Measurements from ENCODE around the gene IFNA21.
"Not testable (repeated sequence)": the region's sequence is repeated elsewhere in the genome, so short reads cannot be mapped to it uniquely, and the experiment has no call there.

The IFNA21 gene

DNA sequence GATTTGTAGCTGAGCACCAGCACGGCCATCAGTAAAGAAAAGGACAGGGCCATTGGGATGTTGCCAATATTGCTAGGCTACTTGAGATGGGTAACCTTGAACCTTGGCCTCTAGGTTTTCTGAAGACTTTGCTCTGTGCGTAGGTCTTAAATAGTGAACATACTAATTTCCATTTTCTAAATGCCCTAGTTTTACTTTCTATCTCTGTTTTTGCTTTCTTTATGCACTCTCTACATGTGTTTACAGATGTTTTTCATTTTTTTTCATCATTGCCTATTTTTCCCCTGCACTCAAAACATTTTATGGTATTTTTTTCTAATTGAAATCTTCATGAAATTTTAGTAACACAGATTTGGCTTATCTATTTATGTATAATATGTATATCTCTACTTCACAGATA lies at the start of gene IFNA21:
TSS of gene IFNA21 (minus strand) at position 101 of the 400 bp plus-strand sequence. CDS start at position 53, 48 bp downstream.
- not testable (repeated sequence) for DNase-seq

DNA sequence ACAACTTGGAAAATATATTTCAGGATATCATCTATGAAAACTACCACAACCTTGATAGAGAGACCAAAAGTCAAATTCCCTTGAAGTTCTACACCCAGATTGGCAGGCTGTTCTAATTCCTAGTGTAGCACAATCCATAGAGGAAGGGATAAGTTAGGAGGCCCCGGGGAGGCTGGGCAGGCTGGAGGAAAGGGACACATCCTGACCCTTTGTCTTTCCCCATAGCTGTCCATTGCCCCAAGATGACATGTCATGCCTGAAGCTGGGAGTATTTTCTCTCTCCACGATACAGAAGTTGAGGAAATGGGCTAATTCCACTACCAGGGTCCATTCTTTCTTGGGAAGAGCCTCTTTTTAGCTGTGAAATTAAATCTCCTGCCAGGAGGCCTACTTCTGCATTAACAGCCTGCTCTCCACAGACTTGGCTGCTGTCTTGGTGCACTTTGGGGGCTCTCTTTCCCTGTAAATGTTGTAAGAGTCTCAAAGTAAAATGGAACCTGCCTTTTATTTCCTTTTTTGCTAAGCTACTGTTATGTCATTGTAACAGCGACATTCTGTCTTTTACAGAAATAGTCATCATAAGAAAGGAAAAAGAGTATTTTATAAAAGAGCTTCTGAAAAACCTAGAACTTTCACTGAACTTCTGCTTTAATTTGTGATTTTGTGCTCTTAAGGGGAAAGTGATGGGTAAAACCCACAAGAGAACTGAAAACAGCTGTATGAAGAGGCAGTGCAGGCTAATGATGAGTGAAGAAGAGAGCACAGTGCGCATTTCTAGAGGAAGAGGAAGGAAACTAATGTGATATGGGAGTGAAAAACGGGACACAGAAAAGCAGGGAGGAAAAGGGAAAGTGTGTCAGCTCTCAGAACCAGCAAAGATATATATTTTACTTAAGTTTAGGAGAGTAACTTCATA lies 47.2 kb upstream of the IFNA21 start:
- not testable (repeated sequence) for DNase-seq

DNA sequence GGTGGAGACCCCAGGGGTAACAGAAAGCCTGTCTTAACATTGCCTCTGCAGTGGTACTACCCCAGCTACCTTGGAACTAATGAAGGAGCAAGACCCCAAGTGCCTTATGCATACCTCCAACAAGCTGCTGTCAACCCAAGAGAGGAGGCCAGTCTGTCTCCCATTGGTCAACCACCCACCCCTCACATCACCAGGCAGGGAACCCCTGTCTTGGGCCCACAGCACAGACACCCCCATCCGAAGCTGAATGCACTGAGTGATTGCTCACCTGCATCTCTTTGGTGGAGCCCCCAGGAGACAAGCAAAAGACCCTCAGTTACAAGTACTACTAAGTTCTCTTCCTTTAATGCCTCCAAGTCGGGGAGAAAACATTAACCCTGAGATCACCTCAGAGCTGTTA lies 45.7 kb upstream of the IFNA21 start:
- DNase-seq = not testable (repeated sequence)

GRCh38 chr9:21210782-21211181 lies 44.3 kb upstream of the IFNA21 start:
- DNase-seq = not testable (repeated sequence)

DNA sequence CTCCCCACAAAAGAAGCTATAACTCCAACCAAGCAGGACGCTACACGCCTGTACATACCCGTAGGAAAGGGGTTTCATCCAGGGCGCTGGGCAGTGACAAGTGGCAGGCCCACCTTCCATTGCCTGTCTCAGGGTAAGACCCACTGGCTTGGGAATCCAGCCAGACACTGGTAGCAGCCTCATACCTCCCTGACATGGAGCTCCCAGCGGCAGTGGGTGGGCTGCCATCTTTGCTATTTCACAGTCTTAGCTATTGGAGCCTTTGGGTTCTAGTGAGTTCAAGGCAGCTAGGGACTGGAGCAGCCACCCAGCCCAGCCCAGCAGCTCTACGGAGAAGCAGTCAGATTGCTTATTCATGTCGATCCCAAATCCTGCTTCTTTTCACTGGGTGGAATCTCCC lies 43.9 kb upstream of the IFNA21 start:
- no peak for DNase-seq

- not testable (repeated sequence) for DNase-seq
These were observed 40.6 kb upstream of the IFNA21 start, which contains the start of gene IFNA10 for GRCh38 chr9:21207043-21207442. TSS of gene IFNA10 (minus strand) at chr9:21207143. CDS start at chr9:21207097, 46 bp downstream.

GRCh38 chr9:21205204-21205603 lies 38.7 kb upstream of the IFNA21 start:
- no peak for DNase-seq

DNA sequence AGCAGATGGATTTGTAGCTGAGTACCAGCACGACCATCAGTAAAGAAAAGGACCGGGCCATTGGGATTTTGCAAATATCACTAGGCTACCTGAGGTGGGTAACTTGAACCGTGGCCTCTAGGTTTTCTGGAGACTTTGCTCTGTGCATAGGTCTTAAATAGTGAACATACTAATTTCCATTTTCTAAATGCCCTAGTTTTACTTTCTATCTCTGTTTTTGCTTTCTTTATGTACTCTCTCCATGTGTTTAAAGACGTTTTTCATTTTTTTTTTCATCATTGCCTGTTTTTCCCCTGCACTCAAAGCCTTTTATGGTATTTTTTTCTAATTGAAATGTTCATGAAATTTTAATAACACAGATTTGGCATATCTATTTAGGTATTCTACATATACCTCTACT lies 35.6 kb upstream of the IFNA21 start, which contains the start of gene IFNA7:
TSS of gene IFNA7 (minus strand) at position 101 of the 400 bp plus-strand sequence. CDS start at position 61, 40 bp downstream.
- not testable (repeated sequence) for DNase-seq

DNA sequence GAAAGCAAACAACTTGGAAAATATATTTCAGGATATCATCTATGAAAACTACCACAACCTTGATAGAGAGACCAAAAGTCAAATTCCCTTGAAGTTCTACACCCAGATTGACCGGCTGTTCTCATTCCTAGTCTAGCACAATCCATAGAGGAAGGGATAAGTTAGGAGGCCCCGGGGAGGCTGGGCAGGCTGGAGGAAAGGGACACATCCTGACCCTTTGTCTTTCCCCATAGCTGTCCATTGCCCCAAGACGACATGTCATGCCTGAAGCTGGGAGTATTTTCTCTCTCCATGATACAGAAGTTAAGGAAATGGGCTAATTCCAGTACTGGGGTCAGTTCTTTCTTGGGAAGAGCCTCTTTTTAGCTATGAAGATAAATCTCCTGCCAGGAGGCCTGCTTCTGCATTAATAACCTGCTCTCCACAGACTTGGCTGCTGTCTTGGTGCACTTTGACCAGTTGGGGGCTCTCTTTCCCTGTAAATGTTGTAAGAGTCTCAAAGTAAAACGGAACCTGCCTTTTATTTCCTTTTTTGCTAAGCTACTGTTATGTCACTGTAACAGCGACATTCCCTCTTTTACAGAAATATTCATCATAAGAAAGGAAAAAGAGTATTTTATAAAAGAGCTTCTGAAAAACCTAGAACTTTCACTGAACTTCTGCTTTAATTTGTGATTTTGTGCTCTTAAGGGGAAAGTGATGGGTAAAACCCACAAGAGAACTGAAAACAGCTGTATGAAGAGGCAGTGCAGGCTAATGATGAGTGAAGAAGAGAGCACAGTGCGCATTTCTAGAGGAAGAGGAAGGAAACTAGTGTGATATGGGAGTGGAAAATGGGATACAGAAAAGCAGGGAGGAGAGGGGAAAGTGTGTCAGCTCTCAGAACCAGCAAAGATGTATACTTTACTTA lies 28.7 kb upstream of the IFNA21 start:
- DNase-seq = peak; percentile 14

DNA sequence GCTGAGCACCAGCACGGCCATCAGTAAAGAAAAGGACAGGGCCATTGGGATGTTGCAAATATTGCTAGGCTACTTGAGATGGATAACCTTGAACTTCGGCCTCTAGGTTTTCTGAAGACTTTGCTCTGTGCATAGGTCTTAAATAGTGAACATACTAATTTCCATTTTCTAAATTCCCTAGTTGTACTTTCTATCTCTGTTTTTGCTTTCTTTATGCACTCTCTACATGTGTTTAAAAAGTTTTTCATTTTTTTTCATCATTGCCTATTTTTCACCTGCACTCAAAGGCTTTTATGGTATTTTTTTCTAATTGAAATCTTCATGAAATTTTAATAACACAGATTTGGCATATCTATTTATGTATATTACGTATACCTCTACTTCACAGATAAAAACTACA lies 21.0 kb upstream of the IFNA21 start, which contains the start of gene IFNA4:
TSS of gene IFNA4 (minus strand) at position 101 of the 400 bp plus-strand sequence. CDS start at position 45, 56 bp downstream.
- DNase-seq = not testable (repeated sequence)

GRCh38 chr9:21182810-21183736 lies 16.6 kb upstream of the IFNA21 start:
- DNase-seq = peak; percentile 3

GRCh38 chr9:21174671-21175070 lies 8.2 kb upstream of the IFNA21 start:
- no peak for DNase-seq

GRCh38 chr9:21172156-21172555 lies 5.7 kb upstream of the IFNA21 start:
- no peak for DNase-seq

DNA sequence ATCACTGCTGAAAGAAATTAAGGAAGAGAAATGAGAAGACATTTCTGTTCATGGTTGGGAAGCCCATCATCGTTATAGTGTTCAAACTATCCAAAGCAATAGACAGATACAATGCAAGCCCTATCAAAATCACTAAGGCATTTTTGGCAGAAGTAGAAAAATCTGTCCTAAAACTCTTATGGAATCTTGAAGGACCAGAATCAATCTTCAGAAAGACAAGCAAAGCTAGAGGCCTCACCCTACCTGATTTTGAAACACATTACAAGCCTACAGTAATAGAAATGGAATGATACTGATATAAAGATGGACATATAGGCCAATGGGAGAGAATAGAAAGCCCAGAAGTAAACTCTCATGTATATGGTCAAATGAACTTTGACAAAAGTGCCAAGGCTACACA lies 4.9 kb upstream of the IFNA21 start:
- no peak for DNase-seq

DNA sequence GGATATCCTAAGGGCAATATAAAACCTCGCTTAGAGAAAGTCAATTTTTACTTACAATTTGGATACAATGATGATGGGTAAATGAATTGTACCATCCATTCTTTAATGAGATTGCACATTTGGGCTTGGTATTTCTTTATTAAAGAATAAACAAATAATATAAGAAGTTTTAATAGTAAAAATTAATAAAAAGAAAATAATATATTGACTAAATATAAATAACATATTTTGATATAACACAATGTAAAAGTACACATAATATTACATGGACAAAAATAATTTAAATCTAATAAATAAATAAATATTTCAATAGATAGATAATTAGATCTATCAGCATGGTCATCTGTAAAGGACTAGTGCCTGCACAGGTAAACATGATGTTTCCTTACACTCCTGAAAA lies 944 bp downstream of the IFNA21 start:
- DNase-seq = no peak

GRCh38 chr9:21160178-21160577 lies 6.3 kb downstream of the IFNA21 start:
- DNase-seq = peak; percentile 35

DNA sequence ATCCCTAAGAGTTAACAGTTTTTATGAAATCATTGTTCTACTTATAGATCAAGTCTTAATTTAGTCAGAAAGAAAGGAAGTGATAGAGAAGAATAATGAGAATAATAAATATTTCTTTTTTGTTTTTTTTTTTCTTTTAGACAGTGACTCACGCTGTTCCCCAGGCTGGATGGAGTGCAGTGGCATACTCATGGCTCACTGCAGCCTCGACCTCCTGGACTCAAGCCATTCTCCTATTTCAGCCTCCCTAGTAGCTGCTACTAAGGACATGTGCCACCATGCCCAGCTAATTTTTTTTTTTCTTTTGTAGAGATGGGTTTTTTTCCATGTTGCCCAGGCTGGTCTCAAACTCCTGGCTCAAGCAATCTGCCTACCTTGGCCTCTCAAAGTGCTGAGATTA lies 11.0 kb downstream of the IFNA21 start:
- peak; percentile 7 for DNase-seq

- DNase-seq = peak; percentile 15
These were observed 12.3 kb downstream of the IFNA21 start for GRCh38 chr9:21154018-21154608.

GRCh38 chr9:21153336-21154017 lies 13.0 kb downstream of the IFNA21 start:
- peak; percentile 11 for DNase-seq

DNA sequence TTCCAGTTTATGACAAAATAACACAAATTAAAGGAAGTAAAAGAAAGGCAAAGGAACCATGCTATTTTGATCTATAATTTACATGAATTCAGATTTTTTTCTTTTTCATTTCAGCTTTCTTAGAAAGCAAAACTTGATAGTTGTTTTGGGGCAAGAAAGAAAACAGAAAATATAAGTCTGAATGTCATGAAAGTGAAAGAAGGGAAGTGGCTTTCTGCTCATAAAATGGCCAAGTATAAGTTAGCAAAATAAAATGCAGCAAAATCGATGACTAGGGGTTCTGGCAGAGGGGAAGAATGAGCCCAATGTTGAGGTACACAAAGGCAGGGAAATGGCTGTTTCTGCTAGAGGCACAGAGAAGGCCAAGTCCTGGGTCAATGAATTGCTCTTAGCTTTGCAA lies 21.9 kb downstream of the IFNA21 start:
- DNase-seq = no peak

DNA sequence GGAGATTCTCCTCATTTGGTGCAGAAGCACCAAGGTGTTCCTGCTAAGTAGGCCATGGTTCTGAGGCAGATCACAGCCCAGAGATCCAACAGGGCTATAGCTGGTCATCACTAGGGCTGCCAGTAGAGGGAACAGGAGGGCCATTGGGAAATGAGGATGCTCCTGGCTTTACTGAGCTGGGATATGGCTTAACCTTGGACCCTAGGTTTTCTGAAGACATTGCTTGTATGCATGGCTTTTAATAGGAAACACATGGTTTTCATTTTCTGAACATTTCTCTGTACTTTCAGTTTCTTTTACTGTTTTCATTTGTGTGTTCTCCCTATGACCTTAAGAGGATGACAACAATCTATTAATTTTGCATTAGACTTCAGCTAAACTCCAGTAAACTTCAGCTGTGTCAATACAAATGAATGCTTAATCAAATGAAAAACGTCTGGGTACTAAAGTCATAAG lies 25.0 kb downstream of the IFNA21 start, which contains the start of gene IFNW1:
TSS of gene IFNW1 (minus strand) at position 406 of the 456 bp plus-strand sequence. CDS start at position 144, 262 bp downstream.
- DNase-seq = no peak

Data from fibroblast of skin of right biceps (primary cell).